Hepatocyte (in vitro differentiated cells): Measurements from ENCODE around the gene C9. TPM values are rescaled to one million over a fixed set of nuclear protein-coding genes. Genes with fewer than 3 reads are reported as not detected.

ENCODE experiments used
- DNase-seq: peaks from one replicate; pipeline ENCODE4 v3.0.0-alpha.2; 2016; ENCODE audit warnings: low spot score
- H2AFZ ChIP-seq: fragments of 200-600 bp; sonication (generic); 2 replicates; pipeline ENCODE4 v1.6.0; 2016; ENCODE audit warnings: antibody characterized with exemption, mild to moderate bottlenecking
- H3K27ac ChIP-seq: fragments of 200-600 bp; sonication (generic); 2 replicates; pipeline ENCODE4 v1.5.1; 2016; ENCODE audit warnings: mild to moderate bottlenecking
- H3K27me3 ChIP-seq: fragments of 200-600 bp; sonication (generic); 2 replicates; pipeline ENCODE4 v1.6.1; 2016
- H3K36me3 ChIP-seq: fragments of 200-600 bp; sonication (generic); replicated peaks from 2 replicates; pipeline ENCODE4 v1.5.1; 2016; ENCODE audit warnings: low read depth; ENCODE audit not compliant: insufficient read depth
- H3K4me1 ChIP-seq: fragments of 200-600 bp; sonication (generic); 2 replicates; pipeline ENCODE4 v1.5.1; 2016; ENCODE audit warnings: mild to moderate bottlenecking, moderate library complexity; ENCODE audit not compliant: insufficient read depth
- H3K4me2 ChIP-seq: fragments of 200-600 bp; sonication (generic); 2 replicates; pipeline ENCODE4 v1.6.0; 2016
- H3K4me3 ChIP-seq: fragments of 200-600 bp; sonication (generic); 2 replicates; pipeline ENCODE4 v1.5.1; 2016; ENCODE audit warnings: mild to moderate bottlenecking
- H3K79me2 ChIP-seq: fragments of 200-600 bp; sonication (generic); 2 replicates; pipeline ENCODE4 v1.6.0; 2017; ENCODE audit warnings: mild to moderate bottlenecking
- H3K9me2 ChIP-seq: fragments of 200-600 bp; sonication (generic); replicated peaks from 2 replicates; pipeline ENCODE4 v1.6.0; 2017; ENCODE audit warnings: mild to moderate bottlenecking; ENCODE audit not compliant: insufficient read depth
- H3K9me3 ChIP-seq: fragments of 200-600 bp; sonication (generic); 2 replicates; pipeline ENCODE4 v1.5.1; 2016; ENCODE audit warnings: low read depth, mild to moderate bottlenecking
- H4K20me1 ChIP-seq: fragments of 200-600 bp; sonication (generic); 2 replicates; pipeline ENCODE4 v1.6.0; 2016; ENCODE audit warnings: mild to moderate bottlenecking; ENCODE audit not compliant: insufficient read depth, poor library complexity, severe bottlenecking
- EZH2 ChIP-seq: fragments of 200-600 bp; sonication (generic); IDR thresholded peaks from 2 replicates; pipeline ENCODE4 v1.6.1; 2016; ENCODE audit warnings: antibody characterized with exemption, mild to moderate bottlenecking, borderline replicate concordance
- EZH2phosphoT487 ChIP-seq: fragments of 200-600 bp; sonication (generic); IDR thresholded peaks from one replicate; pipeline ENCODE4 v1.6.1; 2018; ENCODE audit warnings: antibody characterized with exemption, mild to moderate bottlenecking, low read depth, moderate library complexity; ENCODE audit not compliant: unreplicated experiment, severe bottlenecking
- WGBS: methylation state at CpG from one replicate; pipeline ENCODE4 v1.1.6; 2016; ENCODE audit warnings: low lambda C conversion rate; ENCODE audit errors: missing lambda C conversion rate; 5-methylcytosine and 5-hydroxymethylcytosine counted together
- polyA plus RNA-seq: library from polyadenylated mRNA; unstranded; fragments of >200 nt; fragmentation: Nextera tagmentation; extraction: Ambion mirVana; gene quantifications from 2 replicates; pipeline ENCODE4 v1.2.1, GENCODE V29; 2016
- total RNA-seq: library from RNA; depleted of rRNA; stranded (reverse); fragments of >200 nt; gene quantifications from 2 replicates; pipeline ENCODE4 v1.2.3, GENCODE V29; 2014
- TF ChIP-seq, protein P1 (sequence below): fragments of 200-600 bp; sonication (generic); IDR thresholded peaks from 2 replicates; pipeline ENCODE4 v1.5.1; 2016; ENCODE audit warnings: antibody characterized with exemption, mild to moderate bottlenecking; ENCODE audit not compliant: poor library complexity

Gene C9
- total and polyA plus RNA-seq, 2 experiments from 2014 or later: 0.47 to 0.79 TPM

DNA sequence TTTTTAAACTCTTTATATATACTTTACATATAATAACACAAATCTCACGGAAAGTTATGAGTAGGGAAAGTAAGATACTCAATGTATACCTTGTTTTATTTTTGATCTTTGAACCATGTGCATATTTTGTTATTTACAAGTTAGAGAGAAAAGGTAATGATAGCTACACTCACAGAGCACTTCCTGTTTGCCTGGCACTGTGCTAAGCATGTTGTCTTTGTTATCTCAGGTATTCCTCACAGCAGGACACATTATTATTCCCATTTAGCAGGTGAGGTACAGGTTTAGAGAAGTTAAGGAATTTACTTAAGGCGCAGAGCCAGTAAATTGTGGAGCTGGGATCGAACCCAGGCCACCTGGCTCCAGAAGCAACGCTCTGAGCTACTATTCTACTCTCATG lies 3.0 kb downstream of the C9 start:
- Histone ChIP-seq H3K4me1 (no peaks in the 10 kb centered on the region), H3K36me3 (no peaks in the 10 kb centered on the region), H3K9me2 (no peaks in the 10 kb centered on the region), H3K27me3 (no peaks in the 10 kb centered on the region), H3K27ac (no peak overlapping the region), H3K4me2 (no peak overlapping the region), H2AFZ (no peak overlapping the region), H3K4me3 (no peak overlapping the region), H4K20me1 (no peaks in the 10 kb centered on the region), H3K79me2 (no peaks in the 10 kb centered on the region), H3K9me3 (no peaks in the 10 kb centered on the region)
- WGBS: 86% methylated on average over 4 of the region's 4 CpGs
- TF ChIP-seq EZH2 (no peak), EZH2phosphoT487 (no peak)
- TF ChIP-seq, protein P1, sequence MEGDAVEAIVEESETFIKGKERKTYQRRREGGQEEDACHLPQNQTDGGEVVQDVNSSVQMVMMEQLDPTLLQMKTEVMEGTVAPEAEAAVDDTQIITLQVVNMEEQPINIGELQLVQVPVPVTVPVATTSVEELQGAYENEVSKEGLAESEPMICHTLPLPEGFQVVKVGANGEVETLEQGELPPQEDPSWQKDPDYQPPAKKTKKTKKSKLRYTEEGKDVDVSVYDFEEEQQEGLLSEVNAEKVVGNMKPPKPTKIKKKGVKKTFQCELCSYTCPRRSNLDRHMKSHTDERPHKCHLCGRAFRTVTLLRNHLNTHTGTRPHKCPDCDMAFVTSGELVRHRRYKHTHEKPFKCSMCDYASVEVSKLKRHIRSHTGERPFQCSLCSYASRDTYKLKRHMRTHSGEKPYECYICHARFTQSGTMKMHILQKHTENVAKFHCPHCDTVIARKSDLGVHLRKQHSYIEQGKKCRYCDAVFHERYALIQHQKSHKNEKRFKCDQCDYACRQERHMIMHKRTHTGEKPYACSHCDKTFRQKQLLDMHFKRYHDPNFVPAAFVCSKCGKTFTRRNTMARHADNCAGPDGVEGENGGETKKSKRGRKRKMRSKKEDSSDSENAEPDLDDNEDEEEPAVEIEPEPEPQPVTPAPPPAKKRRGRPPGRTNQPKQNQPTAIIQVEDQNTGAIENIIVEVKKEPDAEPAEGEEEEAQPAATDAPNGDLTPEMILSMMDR: no peak
- DNase-seq: no peak

DNA sequence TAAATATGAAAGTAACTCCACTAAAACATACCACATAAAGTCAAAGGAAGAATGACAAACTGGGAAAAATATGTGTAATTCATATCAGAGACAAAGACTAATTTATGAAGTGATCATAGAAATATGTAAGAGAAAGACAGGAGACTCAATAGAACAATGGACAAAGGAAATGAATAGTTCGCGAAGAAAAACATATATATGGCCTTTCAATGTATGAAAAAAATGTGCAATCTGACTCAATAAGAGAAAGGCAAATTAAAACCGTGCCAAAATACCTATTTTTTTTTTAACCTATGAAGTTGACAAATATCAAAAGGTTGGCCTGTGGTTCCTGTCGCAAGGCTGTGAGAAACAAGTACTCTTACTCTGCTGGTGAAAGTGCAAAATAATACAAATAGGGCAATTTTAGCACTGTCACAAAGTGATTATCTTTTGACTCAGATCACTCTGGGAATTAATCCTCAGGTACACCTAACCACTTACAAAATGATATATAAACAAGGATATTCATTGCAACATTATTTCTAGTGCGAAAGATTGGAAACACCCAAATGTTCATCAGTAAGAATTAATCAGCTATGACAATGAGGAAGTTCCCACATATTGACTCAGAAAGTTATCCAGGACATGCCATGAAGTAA lies 3.7 kb downstream of the C9 start:
- Histone ChIP-seq H3K79me2 (no peaks in the 10 kb centered on the region), H3K9me2 (no peaks in the 10 kb centered on the region), H3K4me2 (no peak overlapping the region), H4K20me1 (no peaks in the 10 kb centered on the region), H3K4me3 (no peak overlapping the region), H3K9me3 (no peaks in the 10 kb centered on the region), H3K4me1 (no peaks in the 10 kb centered on the region), H3K27me3 (no peaks in the 10 kb centered on the region), H3K36me3 (no peaks in the 10 kb centered on the region), H2AFZ (no peak overlapping the region), H3K27ac (no peak overlapping the region)
- WGBS: 96% methylated on average over 5 of the region's 5 CpGs
- no peak for DNase-seq
- TF ChIP-seq, protein P1: no peak
- TF ChIP-seq EZH2phosphoT487 (no peak), EZH2 (no peak)

DNA sequence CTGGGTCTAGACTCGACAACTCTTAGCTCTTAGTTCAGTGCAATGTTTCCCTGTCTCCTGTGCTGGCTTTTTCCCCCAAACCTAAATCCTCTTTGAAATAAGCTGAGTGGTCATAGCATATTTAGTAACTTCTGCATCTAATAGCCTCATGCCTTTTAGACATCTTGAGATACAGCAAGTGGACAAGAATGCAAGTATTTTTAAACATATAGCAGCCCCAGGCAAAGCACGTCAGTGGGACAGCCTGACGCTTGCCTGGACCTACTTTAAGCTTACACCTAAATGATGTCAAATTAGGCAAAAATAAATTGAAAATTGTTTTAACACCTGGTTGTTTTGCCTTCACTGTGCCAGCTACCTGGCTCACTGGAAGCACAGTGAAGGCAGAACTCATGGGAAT lies 8.0 kb downstream of the C9 start:
- no peaks in the 10 kb centered on the region for H3K36me3 ChIP-seq
- H2AFZ ChIP-seq: no peak overlapping the region
- no peaks in the 10 kb centered on the region for H3K79me2 ChIP-seq
- H3K4me1 ChIP-seq: no peaks in the 10 kb centered on the region
- TF ChIP-seq, protein P1: no peak
- TF ChIP-seq EZH2: no peak
- no peaks in the 10 kb centered on the region for H4K20me1 ChIP-seq
- no peak overlapping the region for H3K4me3 ChIP-seq
- no peak for DNase-seq
- WGBS: 85% methylated on average over 3 of the region's 3 CpGs
- H3K4me2 ChIP-seq: no peak overlapping the region
- no peaks in the 10 kb centered on the region for H3K9me2 ChIP-seq
- no peak overlapping the region for H3K27ac ChIP-seq
- no peaks in the 10 kb centered on the region for H3K27me3 ChIP-seq
- H3K9me3 ChIP-seq: no peaks in the 10 kb centered on the region
